Gastrocnemius medialis (tissue), 4 donors: Measurements from ENCODE around the gene AK6. TPM values are rescaled to one million over a fixed set of nuclear protein-coding genes. Genes with fewer than 3 reads are reported as not detected.

Source experiments
- ATAC-seq, 2 donors: fragments of 150-250 bp; one replicate each; pipeline ENCODE4 v1.9.1; 2016
- DNase-seq, 2 donors: peaks; one replicate each; pipeline ENCODE4 v3.0.0-alpha.2; 2019
- H3K27ac ChIP-seq, 4 donors: fragments of 200-600 bp; sonication (generic); 1 replicate in 1 of 4; 2 replicates in 3 of 4; pipeline ENCODE4 v1.5.1; 2016 to 2018; ENCODE audit warnings: mild to moderate bottlenecking in 2 of 4, moderate library complexity in 1 of 4
- H3K27me3 ChIP-seq, 3 donors: fragments of 200-600 bp; sonication (generic) in 2 of 3; 1 replicate in 1 of 3; 2 replicates in 2 of 3; pipeline versions ENCODE4 v1.5.1 to v1.6.0; 2016 to 2019; ENCODE audit warnings: mild to moderate bottlenecking in 1 of 3, moderate library complexity in 1 of 3
- H3K36me3 ChIP-seq, 2 donors: fragments of 200-600 bp; sonication (generic) in 1 of 2; one replicate each; pipeline ENCODE4 v1.5.1; 2017 to 2018
- H3K4me1 ChIP-seq, 2 donors: fragments of 200-600 bp; sonication (generic) in 1 of 2; one replicate each; pipeline ENCODE4 v1.5.1; 2016 to 2017; ENCODE audit warnings: mild to moderate bottlenecking in 2 of 2
- H3K4me3 ChIP-seq, 4 donors: fragments of 200-600 bp; sonication (generic) in 3 of 4; 1 replicate in 1 of 4; 2 replicates in 3 of 4; pipeline ENCODE4 v1.5.1; 2016 to 2019; ENCODE audit warnings: mild to moderate bottlenecking in 2 of 4
- H3K9me3 ChIP-seq, 3 donors: fragments of 200-600 bp; sonication (generic) in 2 of 3; 1 replicate in 1 of 3; 2 replicates in 2 of 3; pipeline ENCODE4 v1.5.1; 2016 to 2019
- CTCF ChIP-seq, 5 experiments: fragments of 450-650 bp in 3 of 5; fragments of 200-600 bp in 2 of 5; sonication (generic) in 2 of 5; IDR thresholded peaks in 4 of 5; conservative IDR thresholded peaks in 1 of 5; 1 replicate in 4 of 5; 2 replicates in 1 of 5; pipeline ENCODE4 v1.5.1; 2016 to 2019; ENCODE audit warnings: antibody characterized with exemption in 5 of 5, mild to moderate bottlenecking in 3 of 5, moderate library complexity in 3 of 5
- POLR2A ChIP-seq, 2 donors: fragments of 450-650 bp; IDR thresholded peaks; one replicate each; pipeline ENCODE4 v1.6.1; 2017; ENCODE audit warnings: antibody characterized with exemption in 2 of 2, mild to moderate bottlenecking in 2 of 2, moderate library complexity in 2 of 2
- in situ Hi-C, 4 donors: fragments of 200-750 bp; cut with MboI; loops; one replicate each; pipeline versions ENCODE4 v1.15.0 to v1.8.0; 2017; ENCODE audit warnings: low sequenced_read_pairs in 4 of 4
- intact Hi-C: fragments of 100-400 bp; cut with DNase I; formaldehyde crosslinking; loops from one replicate; pipeline ENCODE4 v1.15.1; 2023; ENCODE audit warnings: low total_unique reads
- total RNA-seq, 4 donors: library from RNA; depleted of rRNA; stranded (reverse); fragments of >200 nt; gene quantifications; one replicate each; pipeline versions ENCODE4 v1.1.0 to v1.2.3, GENCODE V29; 2016

The AK6 gene
- total RNA-seq, 4 donors from 2014 or later = 24.4 to 49.3 (median 32.5) TPM

GRCh38 chr5:69350664-69351063 lies 18.7 kb downstream of the AK6 start:
- H3K9me3 ChIP-seq = no peaks in the 10 kb centered on the region
- no peaks in the 10 kb centered on the region for H3K4me1 ChIP-seq
- intact Hi-C loops (no loop called here), in situ Hi-C loops (loop anchor here in 2 of 4 donors (25.0 kb wide), 2 partner anchors 238 to 263 kb away; partner anchors contain the start of gene SLC30A5 (in 1 of the 2))
- DNase-seq = no peak
- ATAC-seq = no peak
- no peaks in the 10 kb centered on the region for H3K27me3 ChIP-seq
- peaks cover 0 to 52% of the 10 kb centered on the region in 2 donors for H3K36me3 ChIP-seq
- no peak overlapping the region for H3K4me3 ChIP-seq
- TF ChIP-seq CTCF (IDR thresholded peaks at IDR 0.05 in 4 of 5, conservative IDR thresholded peaks at IDR 0.05 in 1 of 5) = no peak
- no peak for TF ChIP-seq POLR2A (IDR thresholded peaks at IDR 0.05)
- H3K27ac ChIP-seq = no peak overlapping the region

GRCh38 chr5:69343083-69343482 lies 26.2 kb downstream of the AK6 start:
- DNase-seq (no peak), ATAC-seq (no peak)
- Histone ChIP-seq H3K4me3 (no peak overlapping the region), H3K4me1 (no peaks in the 10 kb centered on the region), H3K36me3 (no peaks in the 10 kb centered on the region), H3K27me3 (no peaks in the 10 kb centered on the region), H3K9me3 (no peaks in the 10 kb centered on the region), H3K27ac (no peak overlapping the region)
- TF ChIP-seq POLR2A (IDR thresholded peaks at IDR 0.05) = no peak
- TF ChIP-seq CTCF (IDR thresholded peaks at IDR 0.05 in 4 of 5, conservative IDR thresholded peaks at IDR 0.05 in 1 of 5) = no peak
- in situ Hi-C loops (no loop called here), intact Hi-C loops (no loop called here)

- Histone ChIP-seq H3K9me3 (no peaks in the 10 kb centered on the region), H3K4me1 (no peaks in the 10 kb centered on the region), H3K27me3 (no peaks in the 10 kb centered on the region), H3K4me3 (no peak overlapping the region), H3K36me3 (no peaks in the 10 kb centered on the region), H3K27ac (no peak overlapping the region)
- ATAC-seq (no peak), DNase-seq (no peak)
- TF ChIP-seq POLR2A (IDR thresholded peaks at IDR 0.05) = no peak
- no peak for TF ChIP-seq CTCF (IDR thresholded peaks at IDR 0.05 in 4 of 5, conservative IDR thresholded peaks at IDR 0.05 in 1 of 5)
- intact Hi-C loops (no loop called here), in situ Hi-C loops (no loop called here)
These were observed 27.7 kb downstream of the AK6 start for GRCh38 chr5:69341520-69342161.

GRCh38 chr5:69335341-69335935 lies 33.9 kb downstream of the AK6 start:
- intact Hi-C loops = no loop called here
- H3K4me1 ChIP-seq = peaks cover 8 to 15% of the 10 kb centered on the region in 2 donors
- no peak for TF ChIP-seq CTCF (IDR thresholded peaks at IDR 0.05 in 4 of 5, conservative IDR thresholded peaks at IDR 0.05 in 1 of 5)
- TF ChIP-seq POLR2A (IDR thresholded peaks at IDR 0.05) = no peak
- no peaks in the 10 kb centered on the region for H3K36me3 ChIP-seq
- no peaks in the 10 kb centered on the region for H3K9me3 ChIP-seq
- in situ Hi-C loops = loop anchor here in 2 of 4 donors (10.0 kb wide), 3 partner anchors 101 to 291 kb away; partner anchors contain the start of genes CDK7 (in 1 of the 2) and SLC30A5 (in 1 of the 2)
- no peak for DNase-seq
- no peak overlapping the region for H3K27ac ChIP-seq
- H3K4me3 ChIP-seq = no peak overlapping the region
- no peak for ATAC-seq
- no peaks in the 10 kb centered on the region for H3K27me3 ChIP-seq
